GM12891 (cell line): ENCODE data around the gene JMY.

Experiments
- POLR2A ChIP-seq: IDR thresholded peaks from 2 replicates; pipeline ENCODE4 v1.6.1; 2011; ENCODE audit warnings: low read depth, low read length, control low read depth
- TAF1 ChIP-seq: IDR thresholded peaks from 2 replicates; pipeline ENCODE4 v1.6.1; 2011; ENCODE audit warnings: low read depth, low read length, control low read depth

GRCh38 chr5:79301046-79301712 is 65.2 kb downstream of the JMY start:
- TF ChIP-seq TAF1, result no peak
- TF ChIP-seq POLR2A, result no peak
